SH-SY5Y (cell line): ENCODE results near the gene SOST.

Experiments used
- GATA2 ChIP-seq: IDR thresholded peaks from 2 replicates; pipeline ENCODE4 v1.6.1; 2011; ENCODE audit warnings: mild to moderate bottlenecking, low read depth, low read length
- GATA3 ChIP-seq: IDR thresholded peaks from 2 replicates; pipeline ENCODE4 v1.6.1; 2011; ENCODE audit warnings: low read depth, mild to moderate bottlenecking, low read length, moderate library complexity

DNA sequence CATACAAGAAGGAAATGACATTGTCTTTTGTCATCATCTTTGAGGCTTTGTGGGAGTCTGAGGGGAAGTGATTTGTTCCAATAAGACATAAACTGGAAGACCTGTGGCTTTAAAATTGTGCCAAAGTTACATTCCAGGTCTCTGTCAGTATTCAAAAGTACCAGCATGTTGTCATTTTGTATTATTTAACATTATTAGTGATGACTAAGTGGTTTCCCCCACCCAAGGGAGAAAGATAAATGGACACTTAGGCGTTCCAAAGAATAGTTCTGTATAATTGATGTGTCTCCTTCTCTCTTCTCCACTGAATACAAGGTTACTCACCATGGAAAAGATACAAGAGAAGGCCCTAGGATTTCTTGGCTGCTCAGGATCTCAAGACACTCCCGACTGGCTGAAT lies 25.5 kb upstream of the SOST start:
- TF ChIP-seq GATA2 (no peak), GATA3 (no peak)
